Activated naive CD8-positive, alpha-beta T cell (primary cell): ENCODE data around the gene ZNF341.
"Not testable (repeated sequence)": the region's sequence is repeated elsewhere in the genome, so short reads cannot be mapped to it uniquely, and the experiment has no call there.

Experiments used
- H3K27ac Mint-ChIP-seq: one replicate; pipeline ENCODE4 v1.8.0; 2021; ENCODE audit warnings: mixed read lengths
- H3K27me3 Mint-ChIP-seq: one replicate; pipeline ENCODE4 v1.8.0; 2021; ENCODE audit warnings: mixed read lengths
- H3K36me3 Mint-ChIP-seq: one replicate; pipeline ENCODE4 v1.8.0; 2021; ENCODE audit warnings: mixed read lengths
- H3K4me1 Mint-ChIP-seq: one replicate; pipeline ENCODE4 v1.8.0; 2021; ENCODE audit warnings: low read depth, mixed read lengths
- H3K4me3 Mint-ChIP-seq: one replicate; pipeline ENCODE4 v1.8.0; 2021; ENCODE audit warnings: mild to moderate bottlenecking, mixed read lengths
- H3K9me3 Mint-ChIP-seq: one replicate; pipeline ENCODE4 v1.8.0; 2021; ENCODE audit warnings: low read depth, mixed read lengths

ZNF341 gene

GRCh38 chr20:33787253-33787891 lies 55.6 kb downstream of the ZNF341 start:
- peaks cover 3% of the 10 kb centered on the region for H3K4me1 Mint-ChIP-seq
- no peaks in the 10 kb centered on the region for H3K27me3 Mint-ChIP-seq
- H3K27ac Mint-ChIP-seq, result no peak overlapping the region
- no peak overlapping the region for H3K4me3 Mint-ChIP-seq
- H3K36me3 Mint-ChIP-seq, result peaks cover 5% of the 10 kb centered on the region
- no peaks in the 10 kb centered on the region for H3K9me3 Mint-ChIP-seq

GRCh38 chr20:33788351-33789049 lies 56.7 kb downstream of the ZNF341 start:
- no peaks in the 10 kb centered on the region for H3K27me3 Mint-ChIP-seq
- no peak overlapping the region for H3K4me3 Mint-ChIP-seq
- H3K27ac Mint-ChIP-seq, result no peak overlapping the region
- peaks cover 4% of the 10 kb centered on the region for H3K36me3 Mint-ChIP-seq
- H3K4me1 Mint-ChIP-seq, result peaks cover 3% of the 10 kb centered on the region
- H3K9me3 Mint-ChIP-seq, result no peaks in the 10 kb centered on the region

- peaks cover 4% of the 10 kb centered on the region for H3K36me3 Mint-ChIP-seq
- H3K9me3 Mint-ChIP-seq, result no peaks in the 10 kb centered on the region
- H3K27ac Mint-ChIP-seq, result no peak overlapping the region
- H3K4me1 Mint-ChIP-seq, result peaks cover 3% of the 10 kb centered on the region
- H3K4me3 Mint-ChIP-seq, result no peak overlapping the region
- no peaks in the 10 kb centered on the region for H3K27me3 Mint-ChIP-seq
Observed at GRCh38 chr20:33789109-33789857, 57.5 kb downstream of the ZNF341 start.

GRCh38 chr20:33789858-33790182 lies 58.0 kb downstream of the ZNF341 start:
- Mint-ChIP-seq H3K27me3 (no peaks in the 10 kb centered on the region), H3K4me1 (peaks cover 3% of the 10 kb centered on the region), H3K27ac (no peak overlapping the region), H3K36me3 (peaks cover 4% of the 10 kb centered on the region), H3K9me3 (no peaks in the 10 kb centered on the region), H3K4me3 (no peak overlapping the region)

- H3K27ac Mint-ChIP-seq, result no peak overlapping the region
- no peaks in the 10 kb centered on the region for H3K9me3 Mint-ChIP-seq
- no peak overlapping the region for H3K4me3 Mint-ChIP-seq
- peaks cover 3% of the 10 kb centered on the region for H3K4me1 Mint-ChIP-seq
- no peaks in the 10 kb centered on the region for H3K27me3 Mint-ChIP-seq
- peaks cover 4% of the 10 kb centered on the region for H3K36me3 Mint-ChIP-seq
Observed at GRCh38 chr20:33790566-33790965, 58.8 kb downstream of the ZNF341 start.

GRCh38 chr20:33791021-33791420 lies 59.2 kb downstream of the ZNF341 start:
- no peaks in the 10 kb centered on the region for H3K9me3 Mint-ChIP-seq

GRCh38 chr20:33791540-33791939 lies 59.7 kb downstream of the ZNF341 start:
- Mint-ChIP-seq H3K27ac (no peak overlapping the region), H3K4me3 (no peak overlapping the region), H3K9me3 (no peaks in the 10 kb centered on the region), H3K4me1 (peaks cover 3% of the 10 kb centered on the region), H3K36me3 (peaks cover 4% of the 10 kb centered on the region), H3K27me3 (no peaks in the 10 kb centered on the region)

More at GRCh38 chr20:33791021-33791420, 59.2 kb downstream of the ZNF341 start:
- Mint-ChIP-seq H3K4me1 (peaks cover 3% of the 10 kb centered on the region), H3K4me3 (no peak overlapping the region), H3K27me3 (no peaks in the 10 kb centered on the region), H3K27ac (no peak overlapping the region), H3K36me3 (peaks cover 4% of the 10 kb centered on the region)

GRCh38 chr20:33791959-33792597 lies 60.3 kb downstream of the ZNF341 start:
- peaks cover 4% of the 10 kb centered on the region for H3K36me3 Mint-ChIP-seq
- H3K27me3 Mint-ChIP-seq, result no peaks in the 10 kb centered on the region
- no peak overlapping the region for H3K4me3 Mint-ChIP-seq
- no peak overlapping the region for H3K27ac Mint-ChIP-seq
- H3K9me3 Mint-ChIP-seq, result no peaks in the 10 kb centered on the region
- peaks cover 1% of the 10 kb centered on the region for H3K4me1 Mint-ChIP-seq

GRCh38 chr20:33792598-33792989 lies 60.8 kb downstream of the ZNF341 start:
- not testable (repeated sequence) for H3K9me3 Mint-ChIP-seq, H3K27me3 Mint-ChIP-seq, H3K27ac Mint-ChIP-seq, H3K36me3 Mint-ChIP-seq, H3K4me3 Mint-ChIP-seq, H3K4me1 Mint-ChIP-seq

- no peaks in the 10 kb centered on the region for H3K9me3 Mint-ChIP-seq
- no peaks in the 10 kb centered on the region for H3K27me3 Mint-ChIP-seq
- H3K27ac Mint-ChIP-seq, result no peak overlapping the region
- no peak overlapping the region for H3K4me3 Mint-ChIP-seq
- peaks cover 4% of the 10 kb centered on the region for H3K36me3 Mint-ChIP-seq
- H3K4me1 Mint-ChIP-seq, result no peaks in the 10 kb centered on the region
Observed at GRCh38 chr20:33793011-33793931, 61.5 kb downstream of the ZNF341 start.

GRCh38 chr20:33796263-33796906 lies 64.6 kb downstream of the ZNF341 start:
- no peaks in the 10 kb centered on the region for H3K4me1 Mint-ChIP-seq
- H3K36me3 Mint-ChIP-seq, result no peaks in the 10 kb centered on the region
- H3K27ac Mint-ChIP-seq, result no peak overlapping the region
- H3K27me3 Mint-ChIP-seq, result no peaks in the 10 kb centered on the region
- H3K9me3 Mint-ChIP-seq, result no peaks in the 10 kb centered on the region
- no peak overlapping the region for H3K4me3 Mint-ChIP-seq

- Mint-ChIP-seq H3K9me3 (no peaks in the 10 kb centered on the region), H3K27me3 (no peaks in the 10 kb centered on the region), H3K4me1 (no peaks in the 10 kb centered on the region), H3K27ac (no peak overlapping the region), H3K4me3 (no peak overlapping the region), H3K36me3 (no peaks in the 10 kb centered on the region)
Observed at GRCh38 chr20:33796907-33797544, 65.2 kb downstream of the ZNF341 start.

- H3K36me3 Mint-ChIP-seq, result no peaks in the 10 kb centered on the region
- no peaks in the 10 kb centered on the region for H3K27me3 Mint-ChIP-seq
- H3K27ac Mint-ChIP-seq, result no peak overlapping the region
- no peaks in the 10 kb centered on the region for H3K9me3 Mint-ChIP-seq
- H3K4me1 Mint-ChIP-seq, result no peaks in the 10 kb centered on the region
- no peak overlapping the region for H3K4me3 Mint-ChIP-seq
Observed at GRCh38 chr20:33798444-33798843, 66.6 kb downstream of the ZNF341 start.
